Gastrocnemius medialis (tissue), 4 donors: Measurements from ENCODE around the gene PLET1. TPM values are rescaled to one million over a fixed set of nuclear protein-coding genes. Genes with fewer than 3 reads are reported as not detected.

Source experiments
- ATAC-seq, 2 donors: fragments of 150-250 bp; one replicate each; pipeline ENCODE4 v1.9.1; 2016
- DNase-seq, 2 donors: peaks; one replicate each; pipeline ENCODE4 v3.0.0-alpha.2; 2019
- H3K27ac ChIP-seq, 4 donors: fragments of 200-600 bp; sonication (generic); 1 replicate in 1 of 4; 2 replicates in 3 of 4; pipeline ENCODE4 v1.5.1; 2016 to 2018; ENCODE audit warnings: mild to moderate bottlenecking in 2 of 4, moderate library complexity in 1 of 4
- H3K27me3 ChIP-seq, 3 donors: fragments of 200-600 bp; sonication (generic) in 2 of 3; 1 replicate in 1 of 3; 2 replicates in 2 of 3; pipeline versions ENCODE4 v1.5.1 to v1.6.0; 2016 to 2019; ENCODE audit warnings: mild to moderate bottlenecking in 1 of 3, moderate library complexity in 1 of 3
- H3K36me3 ChIP-seq, 2 donors: fragments of 200-600 bp; sonication (generic) in 1 of 2; one replicate each; pipeline ENCODE4 v1.5.1; 2017 to 2018
- H3K4me1 ChIP-seq, 2 donors: fragments of 200-600 bp; sonication (generic) in 1 of 2; one replicate each; pipeline ENCODE4 v1.5.1; 2016 to 2017; ENCODE audit warnings: mild to moderate bottlenecking in 2 of 2
- H3K4me3 ChIP-seq, 4 donors: fragments of 200-600 bp; sonication (generic) in 3 of 4; 1 replicate in 1 of 4; 2 replicates in 3 of 4; pipeline ENCODE4 v1.5.1; 2016 to 2019; ENCODE audit warnings: mild to moderate bottlenecking in 2 of 4
- H3K9me3 ChIP-seq, 3 donors: fragments of 200-600 bp; sonication (generic) in 2 of 3; 1 replicate in 1 of 3; 2 replicates in 2 of 3; pipeline ENCODE4 v1.5.1; 2016 to 2019
- POLR2A ChIP-seq, 2 donors: fragments of 450-650 bp; IDR thresholded peaks; one replicate each; pipeline ENCODE4 v1.6.1; 2017; ENCODE audit warnings: antibody characterized with exemption in 2 of 2, mild to moderate bottlenecking in 2 of 2, moderate library complexity in 2 of 2
- in situ Hi-C, 4 donors: fragments of 200-750 bp; cut with MboI; loops; one replicate each; pipeline versions ENCODE4 v1.15.0 to v1.8.0; 2017; ENCODE audit warnings: low sequenced_read_pairs in 4 of 4
- intact Hi-C: fragments of 100-400 bp; cut with DNase I; formaldehyde crosslinking; loops from one replicate; pipeline ENCODE4 v1.15.1; 2023; ENCODE audit warnings: low total_unique reads
- total RNA-seq, 4 donors: library from RNA; depleted of rRNA; stranded (reverse); fragments of >200 nt; gene quantifications; one replicate each; pipeline versions ENCODE4 v1.1.0 to v1.2.3, GENCODE V29; 2016
- TF ChIP-seq, protein P1 (sequence below), 5 experiments: fragments of 450-650 bp in 3 of 5; fragments of 200-600 bp in 2 of 5; sonication (generic) in 2 of 5; IDR thresholded peaks in 4 of 5; conservative IDR thresholded peaks in 1 of 5; 1 replicate in 4 of 5; 2 replicates in 1 of 5; pipeline ENCODE4 v1.5.1; 2016 to 2019; ENCODE audit warnings: antibody characterized with exemption in 5 of 5, mild to moderate bottlenecking in 3 of 5, moderate library complexity in 3 of 5

Gene PLET1
- total RNA-seq, 4 donors from 2014 or later: not detected

DNA sequence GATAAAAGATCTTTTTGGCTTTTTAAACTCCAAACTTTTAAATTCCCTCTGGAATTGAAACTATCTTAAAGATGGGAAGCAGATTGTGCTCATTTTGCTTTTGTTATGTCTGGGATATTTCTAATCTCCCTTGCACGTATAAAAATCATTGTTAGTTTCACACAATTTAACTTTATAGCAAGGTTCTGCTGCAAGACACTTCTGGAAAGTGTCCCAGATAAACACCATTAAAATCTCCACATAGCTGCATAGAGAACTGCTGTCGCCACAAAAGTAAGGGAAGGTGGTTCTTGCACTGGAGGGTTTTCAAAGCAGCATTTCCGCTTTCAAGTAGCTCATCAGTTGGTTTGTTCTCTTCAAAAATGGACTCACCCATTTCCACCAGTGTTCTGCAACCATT is 22.6 kb downstream of the PLET1 start:
- no peak overlapping the region for H3K4me3 ChIP-seq
- H3K36me3 ChIP-seq: peaks cover 0 to 54% of the 10 kb centered on the region in 2 donors
- TF ChIP-seq POLR2A (IDR thresholded peaks at IDR 0.05): no peak
- TF ChIP-seq, protein P1, sequence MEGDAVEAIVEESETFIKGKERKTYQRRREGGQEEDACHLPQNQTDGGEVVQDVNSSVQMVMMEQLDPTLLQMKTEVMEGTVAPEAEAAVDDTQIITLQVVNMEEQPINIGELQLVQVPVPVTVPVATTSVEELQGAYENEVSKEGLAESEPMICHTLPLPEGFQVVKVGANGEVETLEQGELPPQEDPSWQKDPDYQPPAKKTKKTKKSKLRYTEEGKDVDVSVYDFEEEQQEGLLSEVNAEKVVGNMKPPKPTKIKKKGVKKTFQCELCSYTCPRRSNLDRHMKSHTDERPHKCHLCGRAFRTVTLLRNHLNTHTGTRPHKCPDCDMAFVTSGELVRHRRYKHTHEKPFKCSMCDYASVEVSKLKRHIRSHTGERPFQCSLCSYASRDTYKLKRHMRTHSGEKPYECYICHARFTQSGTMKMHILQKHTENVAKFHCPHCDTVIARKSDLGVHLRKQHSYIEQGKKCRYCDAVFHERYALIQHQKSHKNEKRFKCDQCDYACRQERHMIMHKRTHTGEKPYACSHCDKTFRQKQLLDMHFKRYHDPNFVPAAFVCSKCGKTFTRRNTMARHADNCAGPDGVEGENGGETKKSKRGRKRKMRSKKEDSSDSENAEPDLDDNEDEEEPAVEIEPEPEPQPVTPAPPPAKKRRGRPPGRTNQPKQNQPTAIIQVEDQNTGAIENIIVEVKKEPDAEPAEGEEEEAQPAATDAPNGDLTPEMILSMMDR (IDR thresholded peaks at IDR 0.05 in 4 of 5, conservative IDR thresholded peaks at IDR 0.05 in 1 of 5): no peak
- DNase-seq: no peak
- H3K9me3 ChIP-seq: no peaks in the 10 kb centered on the region
- in situ Hi-C loops: no loop called here
- no peak for ATAC-seq
- H3K4me1 ChIP-seq: no peaks in the 10 kb centered on the region
- H3K27me3 ChIP-seq: no peaks in the 10 kb centered on the region
- H3K27ac ChIP-seq: no peak overlapping the region
- intact Hi-C loops: no loop called here

DNA sequence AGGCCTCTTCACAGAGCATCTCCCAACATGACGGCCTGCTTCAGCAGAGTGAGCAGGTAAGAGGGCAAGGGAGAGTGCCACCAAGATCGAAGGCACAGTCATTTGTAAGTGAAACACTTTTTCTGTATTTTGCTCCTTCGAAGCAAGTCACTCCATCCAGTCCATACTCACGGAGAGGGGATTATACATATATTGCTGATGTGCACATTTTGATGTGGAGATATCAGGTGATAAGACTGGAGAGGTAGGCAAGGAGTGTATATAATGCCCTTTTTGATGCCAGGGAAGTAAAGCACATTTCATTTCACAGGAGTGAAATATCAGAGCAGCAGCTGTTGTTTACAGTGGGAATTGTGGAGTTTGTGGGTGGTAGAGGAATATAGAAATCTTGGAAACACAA is 23.2 kb downstream of the PLET1 start:
- Histone ChIP-seq H3K27me3 (no peaks in the 10 kb centered on the region), H3K36me3 (peaks cover 0 to 60% of the 10 kb centered on the region in 2 donors), H3K4me1 (no peaks in the 10 kb centered on the region), H3K27ac (no peak overlapping the region), H3K9me3 (no peaks in the 10 kb centered on the region), H3K4me3 (no peak overlapping the region)
- ATAC-seq (no peak), DNase-seq (no peak)
- no peak for TF ChIP-seq POLR2A (IDR thresholded peaks at IDR 0.05)
- TF ChIP-seq, protein P1 (IDR thresholded peaks at IDR 0.05 in 4 of 5, conservative IDR thresholded peaks at IDR 0.05 in 1 of 5): no peak
- in situ Hi-C loops (no loop called here), intact Hi-C loops (no loop called here)

- no peak overlapping the region for H3K4me3 ChIP-seq
- H3K9me3 ChIP-seq: no peaks in the 10 kb centered on the region
- DNase-seq: no peak
- peaks cover 0 to 53% of the 10 kb centered on the region in 2 donors for H3K36me3 ChIP-seq
- H3K27me3 ChIP-seq: no peaks in the 10 kb centered on the region
- TF ChIP-seq, protein P1 (IDR thresholded peaks at IDR 0.05 in 4 of 5, conservative IDR thresholded peaks at IDR 0.05 in 1 of 5): no peak
- TF ChIP-seq POLR2A (IDR thresholded peaks at IDR 0.05): no peak
- in situ Hi-C loops (no loop called here), intact Hi-C loops (no loop called here)
- no peaks in the 10 kb centered on the region for H3K4me1 ChIP-seq
- no peak for ATAC-seq
- no peak overlapping the region for H3K27ac ChIP-seq
Observed at GRCh38 chr11:112235750-112236390, 24.8 kb downstream of the PLET1 start.

DNA sequence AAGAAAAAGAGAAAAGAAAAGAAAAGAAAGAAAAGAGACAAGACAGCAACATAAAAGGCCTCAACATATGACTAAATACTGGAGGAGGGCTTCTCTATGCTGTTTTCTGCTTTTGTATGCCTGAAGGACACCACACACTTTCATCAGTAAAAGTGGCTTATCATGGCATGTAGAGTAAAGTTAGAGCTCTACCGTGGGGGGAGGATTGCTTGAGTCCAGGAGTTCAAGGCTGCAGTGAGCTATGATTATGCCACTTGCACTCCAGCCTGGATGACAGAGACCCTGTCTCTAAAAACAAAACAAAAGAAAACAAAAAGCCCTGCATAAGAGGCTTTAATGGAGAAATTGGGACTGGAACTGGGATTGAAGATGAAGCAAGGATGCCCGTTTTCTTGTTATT is 28.7 kb downstream of the PLET1 start:
- Histone ChIP-seq H3K27ac (no peak overlapping the region), H3K36me3 (peaks cover 0 to 66% of the 10 kb centered on the region in 2 donors), H3K4me1 (peaks cover 8 to 10% of the 10 kb centered on the region in 2 donors), H3K4me3 (no peak overlapping the region), H3K9me3 (no peaks in the 10 kb centered on the region), H3K27me3 (no peaks in the 10 kb centered on the region)
- intact Hi-C loops (no loop called here), in situ Hi-C loops (no loop called here)
- ATAC-seq (no peak), DNase-seq (no peak)
- TF ChIP-seq POLR2A (IDR thresholded peaks at IDR 0.05): no peak
- TF ChIP-seq, protein P1 (IDR thresholded peaks at IDR 0.05 in 4 of 5, conservative IDR thresholded peaks at IDR 0.05 in 1 of 5): no peak
